Eye (tissue), 1 donor: ENCODE data around the gene LTBP4.
"Not testable (repeated sequence)": the region's sequence is repeated elsewhere in the genome, so short reads cannot be mapped to it uniquely, and the experiment has no call there.

Experiments used
- DNase-seq: peaks from one replicate; pipeline ENCODE4 v3.0.0-alpha.2; 2015

The LTBP4 gene

DNA sequence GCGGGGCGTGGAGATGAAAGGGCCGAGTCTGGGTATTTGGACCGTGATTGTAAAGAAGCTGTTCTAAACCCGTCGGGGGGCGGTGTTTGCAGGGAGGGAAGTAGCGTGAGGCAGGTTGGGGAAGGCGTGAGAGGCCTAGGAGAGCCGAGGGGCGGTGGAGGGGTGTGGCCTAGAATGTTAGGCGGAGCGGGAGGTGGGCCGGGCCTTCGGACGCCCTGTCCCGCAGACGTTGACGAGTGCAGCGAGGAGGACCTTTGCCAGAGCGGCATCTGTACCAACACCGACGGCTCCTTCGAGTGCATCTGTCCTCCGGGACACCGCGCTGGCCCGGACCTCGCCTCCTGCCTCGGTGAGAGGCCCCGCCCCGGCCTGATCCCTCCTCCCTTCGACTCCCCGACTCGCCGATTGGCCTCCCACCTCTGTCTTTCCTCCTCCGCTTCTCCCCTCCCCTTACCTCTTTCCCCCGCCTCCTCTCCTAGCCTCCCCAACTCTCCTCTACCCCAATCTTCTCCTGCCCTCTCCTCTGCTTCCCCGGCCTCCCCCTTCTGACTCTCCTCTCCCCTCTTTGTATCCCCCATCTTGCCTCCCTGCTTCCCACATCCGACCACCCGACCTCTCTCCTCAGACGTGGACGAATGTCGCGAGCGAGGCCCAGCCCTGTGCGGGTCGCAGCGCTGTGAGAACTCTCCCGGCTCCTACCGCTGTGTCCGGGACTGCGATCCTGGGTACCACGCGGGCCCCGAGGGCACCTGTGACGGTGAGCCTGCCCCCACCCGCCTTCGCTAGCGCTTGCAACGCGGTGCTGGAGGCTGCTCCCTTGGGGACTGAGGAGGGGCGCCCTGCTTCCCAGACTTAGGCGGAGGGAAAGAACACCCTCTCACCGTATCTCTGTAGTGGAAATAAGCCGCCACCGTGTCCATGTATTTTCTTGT is 12.8 kb downstream of the LTBP4 start:
- peak; percentile 88 for DNase-seq

DNA sequence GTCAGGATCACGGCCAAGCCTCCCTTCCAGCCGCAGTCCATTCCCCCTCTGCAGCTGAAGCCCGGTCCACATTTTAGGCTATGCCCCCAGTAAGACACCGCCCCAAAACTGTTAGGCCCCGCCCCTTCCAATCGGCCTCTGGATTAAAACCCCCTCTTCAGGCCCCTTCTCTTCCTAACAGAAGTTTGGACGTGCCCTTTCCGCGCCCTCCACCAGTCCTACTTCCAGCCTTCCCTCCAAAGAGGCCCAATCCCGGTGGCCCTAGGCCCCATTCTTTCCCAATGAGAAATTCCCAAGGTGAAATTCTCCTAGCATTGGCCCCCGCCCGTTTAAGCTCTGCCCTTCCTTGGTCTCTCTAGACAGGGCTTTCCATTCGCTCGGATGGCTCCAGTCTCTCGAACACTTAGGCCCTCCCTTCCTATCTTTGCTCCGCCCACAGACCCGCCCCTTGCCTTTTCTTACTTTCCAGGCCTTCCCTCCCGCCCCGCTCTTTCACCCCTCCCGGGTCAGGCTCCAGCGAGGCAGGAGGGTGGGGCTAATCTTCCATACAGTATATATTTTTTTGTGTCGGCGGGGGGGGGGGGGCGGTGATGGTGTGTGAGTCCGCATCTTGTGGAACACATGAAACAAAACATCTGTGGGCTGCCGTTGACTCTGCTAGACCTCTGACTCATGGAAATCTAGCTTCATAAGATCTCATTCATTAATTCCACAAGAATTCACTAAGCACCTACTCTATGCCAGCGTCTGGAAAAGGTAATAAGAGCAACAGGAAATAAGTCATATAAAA is 13.6 kb downstream of the LTBP4 start:
- peak; percentile 91 for DNase-seq

DNA sequence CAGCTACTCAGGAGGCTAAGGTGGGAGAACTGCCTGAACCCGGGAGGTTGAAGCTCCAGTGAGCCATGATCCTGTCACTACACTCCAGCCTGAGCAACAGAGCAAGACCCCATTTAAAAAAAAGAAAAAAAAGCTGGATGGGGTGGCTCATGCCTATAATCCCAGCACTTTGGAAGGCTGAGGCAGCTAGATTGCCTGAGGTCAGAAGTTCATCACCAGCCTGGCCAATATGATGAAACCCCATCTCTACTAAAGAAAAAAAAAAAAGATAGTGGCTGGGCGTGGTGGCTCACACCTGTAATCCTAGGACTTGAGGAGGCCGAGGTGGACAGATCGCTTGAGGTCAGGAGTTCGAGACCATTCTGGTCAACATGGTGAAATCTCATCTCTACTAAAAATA is 15.0 kb downstream of the LTBP4 start:
- no peak for DNase-seq

DNA sequence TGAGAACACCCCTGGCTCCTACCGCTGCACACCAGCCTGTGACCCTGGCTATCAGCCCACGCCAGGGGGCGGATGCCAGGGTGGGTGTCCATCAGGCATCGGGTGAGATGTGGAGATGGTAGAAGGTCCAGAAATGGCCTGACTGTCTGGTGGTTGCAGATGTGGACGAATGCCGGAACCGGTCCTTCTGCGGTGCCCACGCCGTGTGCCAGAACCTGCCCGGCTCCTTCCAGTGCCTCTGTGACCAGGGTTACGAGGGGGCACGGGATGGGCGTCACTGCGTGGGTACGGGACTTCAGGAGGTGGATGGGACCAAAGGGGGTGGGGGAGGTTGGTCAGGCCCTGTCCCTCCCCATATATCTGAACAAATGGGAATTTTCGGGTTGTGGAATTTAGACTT is 15.8 kb downstream of the LTBP4 start:
- no peak for DNase-seq

DNA sequence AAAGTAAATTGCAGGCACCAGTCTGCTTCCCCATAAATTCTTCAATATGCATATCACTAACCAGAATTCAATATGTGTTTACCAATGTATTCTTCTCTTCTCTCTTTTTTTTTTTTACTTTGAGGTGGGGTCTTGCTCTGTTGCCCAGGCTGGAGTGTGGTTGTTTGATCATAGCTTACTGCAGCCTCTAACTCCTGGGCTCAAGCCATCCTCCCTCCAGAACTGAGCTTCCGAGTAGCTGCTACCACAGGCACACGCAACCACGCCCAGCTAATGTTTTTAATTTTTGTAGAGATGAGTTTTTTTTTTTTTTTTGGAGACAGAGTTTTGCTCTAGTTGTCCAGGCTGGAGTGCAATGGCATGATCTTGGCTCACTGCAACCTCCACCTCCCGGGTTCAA is 16.8 kb downstream of the LTBP4 start:
- DNase-seq: no peak

DNA sequence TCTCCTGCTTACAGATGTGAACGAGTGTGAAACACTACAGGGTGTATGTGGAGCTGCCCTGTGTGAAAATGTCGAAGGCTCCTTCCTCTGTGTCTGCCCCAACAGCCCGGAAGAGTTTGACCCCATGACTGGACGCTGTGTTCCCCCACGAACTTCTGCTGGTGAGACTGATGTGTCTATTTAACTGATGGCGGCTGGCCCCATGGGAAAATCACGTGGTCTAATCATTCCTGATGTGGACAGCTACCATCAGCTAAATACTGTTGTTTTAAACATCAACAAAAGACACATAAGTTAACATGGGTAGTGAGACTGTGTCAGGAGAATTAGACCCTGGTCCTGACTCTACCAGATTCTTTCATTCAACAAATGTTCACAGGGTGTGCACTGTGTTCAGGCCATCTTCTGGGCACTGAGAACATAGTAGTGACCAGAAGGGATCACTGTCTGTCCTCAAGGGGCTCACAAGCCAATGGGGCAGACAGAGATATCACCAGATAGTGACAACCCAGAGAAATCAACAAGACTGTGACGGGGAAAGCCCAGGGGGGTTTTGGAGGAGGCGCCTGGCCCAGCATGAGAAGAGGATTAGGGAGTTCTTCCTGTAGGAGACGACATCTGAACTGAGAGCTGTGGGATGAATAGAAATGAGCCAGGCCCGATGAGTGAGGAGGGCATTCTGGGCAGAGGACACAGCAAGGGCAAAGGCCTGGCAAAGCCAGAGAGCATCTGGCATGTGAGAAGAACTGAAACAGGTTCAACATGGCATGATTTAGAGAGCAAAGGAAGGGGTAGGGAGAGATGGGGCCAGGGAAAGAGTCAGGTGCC is 18.4 kb downstream of the LTBP4 start:
- DNase-seq: no peak

DNA sequence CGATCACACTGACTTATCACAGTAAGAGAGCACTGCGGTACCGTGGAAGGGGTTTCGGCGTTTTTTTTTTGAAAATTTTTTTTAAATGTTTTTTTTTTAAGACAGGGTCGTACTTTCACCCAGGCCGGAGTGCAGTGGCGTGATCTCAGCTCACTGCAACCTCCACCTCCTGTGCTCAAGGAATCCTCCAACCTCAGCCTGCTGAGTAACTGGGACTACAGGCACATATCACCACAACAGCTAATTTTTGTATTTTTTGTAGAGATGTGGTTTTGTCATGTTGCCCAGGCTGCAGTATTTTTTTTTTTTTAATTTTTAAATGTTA is 19.0 kb downstream of the LTBP4 start:
- no peak for DNase-seq

DNA sequence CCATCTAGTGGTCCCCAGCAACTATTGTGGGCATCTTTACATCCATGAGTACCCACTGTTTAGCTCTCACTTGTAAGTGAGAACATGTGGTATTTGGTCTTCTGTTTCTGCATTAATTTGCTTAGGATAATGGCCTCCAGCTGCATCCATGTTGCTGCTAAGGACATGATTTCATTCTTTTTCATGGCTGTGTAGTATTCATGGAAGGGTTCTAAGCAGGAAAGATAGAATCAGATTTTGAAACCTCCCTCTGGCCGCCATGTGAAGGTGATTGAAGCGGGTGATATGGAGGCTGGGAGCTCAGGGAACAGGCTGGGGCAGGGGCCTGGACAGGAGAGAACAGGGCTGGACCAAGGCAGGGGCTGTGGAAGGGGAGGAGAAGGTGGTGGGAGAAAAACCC is 20.1 kb downstream of the LTBP4 start:
- no peak for DNase-seq

DNA sequence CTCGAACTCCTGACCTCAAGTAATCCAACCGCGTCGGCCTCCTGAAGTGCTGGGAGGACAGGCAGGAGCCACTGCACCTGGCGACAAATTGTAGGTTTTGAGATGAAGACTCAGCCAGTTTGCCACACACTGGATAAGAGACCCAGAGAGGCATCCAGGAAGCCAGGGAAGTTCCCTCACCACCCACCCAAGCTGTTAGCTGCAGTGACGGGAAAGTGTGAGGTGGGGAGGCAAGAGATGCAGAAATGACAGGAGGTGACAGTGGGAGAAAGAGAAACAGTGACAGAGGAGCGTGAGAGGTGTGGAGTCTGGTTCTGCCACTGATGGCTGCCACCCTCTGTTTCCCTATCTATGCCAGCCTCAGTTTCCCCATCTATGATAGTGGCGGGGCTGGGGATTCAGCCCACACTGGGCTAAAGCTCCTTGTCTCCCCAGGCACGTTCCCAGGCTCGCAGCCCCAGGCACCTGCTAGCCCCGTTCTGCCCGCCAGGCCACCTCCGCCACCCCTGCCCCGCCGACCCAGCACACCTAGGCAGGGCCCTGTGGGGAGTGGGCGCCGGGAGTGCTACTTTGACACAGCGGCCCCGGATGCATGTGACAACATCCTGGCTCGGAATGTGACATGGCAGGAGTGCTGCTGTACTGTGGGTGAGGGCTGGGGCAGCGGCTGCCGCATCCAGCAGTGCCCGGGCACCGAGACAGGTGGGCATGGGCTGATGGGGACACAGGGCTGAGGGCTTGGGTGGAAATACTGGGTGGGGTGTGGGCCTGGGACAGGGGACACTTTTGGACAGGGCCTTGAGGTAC is 21.0 kb downstream of the LTBP4 start:
- DNase-seq: no peak

DNA sequence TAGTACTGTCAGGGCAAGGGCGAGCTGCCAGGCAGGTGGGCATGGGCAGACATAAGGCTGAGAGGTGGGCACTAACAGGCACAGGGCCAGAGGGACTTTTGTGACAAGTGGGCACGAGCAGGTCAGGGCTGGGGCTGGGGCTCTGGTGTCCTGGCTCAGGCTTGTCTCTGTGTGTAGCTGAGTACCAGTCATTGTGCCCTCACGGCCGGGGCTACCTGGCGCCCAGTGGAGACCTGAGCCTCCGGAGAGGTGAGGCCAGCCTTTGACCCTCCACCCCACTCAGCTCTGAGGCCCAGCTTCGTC is 21.6 kb downstream of the LTBP4 start:
- DNase-seq: no peak

DNA sequence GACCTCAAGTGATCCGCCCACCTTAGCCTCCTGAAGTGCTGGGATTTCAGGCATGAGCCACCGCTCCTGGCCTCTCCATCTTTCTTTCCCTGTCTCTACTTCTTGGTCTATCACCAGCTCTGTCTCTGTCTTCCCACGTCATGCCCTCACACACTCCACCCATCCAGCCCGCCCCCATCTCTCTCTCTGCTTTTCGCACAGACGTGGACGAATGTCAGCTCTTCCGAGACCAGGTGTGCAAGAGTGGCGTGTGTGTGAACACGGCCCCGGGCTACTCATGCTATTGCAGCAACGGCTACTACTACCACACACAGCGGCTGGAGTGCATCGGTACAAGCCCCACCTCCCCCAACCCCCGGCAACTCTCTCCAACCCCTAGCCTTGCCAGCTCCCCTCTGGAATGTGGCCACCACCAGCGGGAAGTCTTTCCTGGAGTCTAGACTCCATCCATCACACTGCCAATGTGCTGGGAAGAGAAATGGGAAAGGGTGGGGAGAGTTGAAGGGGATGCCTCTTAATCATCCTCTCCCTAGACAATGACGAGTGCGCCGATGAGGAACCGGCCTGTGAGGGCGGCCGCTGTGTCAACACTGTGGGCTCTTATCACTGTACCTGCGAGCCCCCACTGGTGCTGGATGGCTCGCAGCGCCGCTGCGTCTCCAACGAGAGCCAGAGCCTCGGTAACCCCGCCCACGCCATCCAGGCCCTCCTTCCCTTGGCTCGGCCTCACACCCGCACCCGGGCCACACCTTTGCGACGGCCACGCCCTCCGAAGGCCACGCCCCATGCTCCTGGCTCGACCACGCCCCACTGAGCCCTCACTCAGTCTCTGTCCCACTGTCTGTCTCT is 22.5 kb downstream of the LTBP4 start:
- DNase-seq: no peak

DNA sequence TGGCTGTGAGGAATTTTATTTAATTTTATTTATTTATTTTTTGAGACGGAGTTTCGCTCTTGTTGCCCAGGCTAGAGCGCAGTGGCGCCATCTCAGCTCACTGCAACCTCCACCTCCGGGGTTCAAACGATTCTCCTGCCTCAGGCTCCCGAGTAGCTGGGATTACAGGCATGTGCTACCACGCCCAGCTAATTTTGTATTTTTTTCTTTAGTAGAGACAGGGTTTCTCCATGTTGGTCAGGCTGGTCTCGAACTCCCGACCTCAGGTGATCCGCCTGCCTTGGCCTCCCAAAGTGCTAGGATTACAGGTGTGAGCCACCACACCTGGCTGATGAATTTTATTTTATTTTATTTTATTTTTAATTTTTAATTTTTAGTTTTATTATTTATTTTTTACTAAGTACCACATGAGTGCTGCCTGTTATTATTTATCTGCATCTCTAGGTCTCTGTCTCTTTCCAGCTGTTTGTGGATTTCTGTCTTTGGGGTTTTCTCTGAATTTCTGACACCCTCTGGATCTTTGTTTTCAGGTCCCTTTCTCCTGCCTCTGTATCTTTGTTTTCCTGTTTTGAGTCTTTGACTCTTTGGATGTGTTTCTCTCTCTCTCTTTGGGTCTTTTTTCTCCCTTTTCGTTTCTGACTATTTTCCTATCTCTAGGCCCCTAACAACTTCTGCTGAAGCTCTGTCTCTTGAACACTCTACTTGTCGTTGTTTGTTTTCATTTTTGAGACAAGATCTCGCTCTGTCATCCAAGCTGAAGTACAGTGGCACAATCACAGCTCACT is 23.4 kb downstream of the LTBP4 start:
- DNase-seq: not testable (repeated sequence)

DNA sequence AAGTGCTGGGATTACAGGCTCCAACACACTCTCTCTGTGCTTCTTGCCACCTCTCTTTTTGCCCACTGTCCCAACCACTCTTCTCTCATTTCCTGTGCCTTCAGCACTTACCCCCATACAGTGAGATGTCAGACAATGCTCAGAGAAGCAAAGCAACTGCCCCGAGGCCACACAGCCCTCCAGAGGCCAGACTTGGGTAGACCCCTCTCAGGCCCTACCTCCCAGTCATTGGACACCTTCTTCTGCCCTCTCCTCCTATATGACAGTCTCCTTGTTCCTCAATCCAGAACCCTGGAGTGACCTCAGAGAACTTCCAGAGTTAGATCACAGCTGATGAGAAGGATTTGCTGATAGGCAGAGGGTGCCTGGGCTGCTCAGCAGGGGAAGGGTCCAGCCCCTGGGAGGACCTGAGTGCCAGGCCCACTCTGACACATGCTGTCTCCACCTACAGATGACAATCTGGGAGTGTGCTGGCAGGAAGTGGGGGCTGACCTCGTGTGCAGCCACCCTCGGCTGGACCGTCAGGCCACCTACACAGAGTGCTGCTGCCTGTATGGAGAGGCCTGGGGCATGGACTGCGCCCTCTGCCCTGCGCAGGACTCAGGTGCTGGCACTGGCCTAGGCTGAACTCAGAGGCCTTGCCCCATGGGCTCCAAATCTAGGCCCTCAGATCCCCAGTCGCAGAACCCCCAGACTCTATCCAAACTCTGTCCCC is 24.4 kb downstream of the LTBP4 start:
- DNase-seq: no peak

DNA sequence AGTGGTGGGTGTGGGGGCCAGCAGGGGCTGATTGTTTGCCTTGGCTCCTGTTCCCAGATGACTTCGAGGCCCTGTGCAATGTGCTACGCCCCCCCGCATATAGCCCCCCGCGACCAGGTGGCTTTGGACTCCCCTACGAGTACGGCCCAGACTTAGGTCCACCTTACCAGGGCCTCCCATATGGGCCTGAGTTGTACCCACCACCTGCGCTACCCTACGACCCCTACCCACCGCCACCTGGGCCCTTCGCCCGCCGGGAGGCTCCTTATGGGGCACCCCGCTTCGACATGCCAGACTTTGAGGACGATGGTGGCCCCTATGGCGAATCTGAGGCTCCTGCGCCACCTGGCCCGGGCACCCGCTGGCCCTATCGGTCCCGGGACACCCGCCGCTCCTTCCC is 25.7 kb downstream of the LTBP4 start:
- DNase-seq: no peak

DNA sequence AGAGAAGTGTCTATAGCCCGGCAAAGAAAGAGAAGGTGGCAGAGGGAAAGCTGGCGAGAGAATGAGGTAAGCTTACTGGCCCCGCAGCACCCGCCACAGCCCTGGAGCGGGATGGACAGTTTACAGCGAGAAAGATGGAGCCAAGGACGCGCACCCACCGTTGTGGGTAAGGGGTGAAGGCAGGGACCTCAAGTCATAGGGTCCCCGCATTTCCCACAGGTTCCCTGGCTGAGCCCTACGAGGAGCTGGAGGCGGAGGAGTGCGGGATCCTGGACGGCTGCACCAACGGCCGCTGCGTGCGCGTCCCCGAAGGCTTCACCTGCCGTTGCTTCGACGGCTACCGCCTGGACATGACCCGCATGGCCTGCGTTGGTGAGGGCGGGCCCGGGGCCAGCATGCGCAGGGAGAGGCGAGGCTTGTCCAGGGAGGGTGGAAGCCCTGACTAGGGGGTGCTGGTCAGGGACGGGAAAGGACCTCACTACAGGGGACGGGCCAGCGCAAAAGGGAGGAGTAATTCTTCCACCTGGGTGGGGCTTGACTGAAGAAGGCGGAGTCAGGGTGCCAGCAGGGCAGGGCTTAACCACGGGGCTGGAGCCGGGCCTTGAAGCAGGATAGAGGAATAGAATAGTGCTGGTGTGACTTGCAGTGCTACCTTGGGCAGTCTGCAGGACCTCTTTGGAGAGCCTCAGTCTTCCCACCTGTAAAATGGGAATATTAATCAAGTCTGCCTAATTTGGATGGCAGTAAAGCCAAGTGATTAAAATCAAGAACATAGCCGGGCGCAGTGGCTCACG is 26.5 kb downstream of the LTBP4 start:
- DNase-seq: no peak

DNA sequence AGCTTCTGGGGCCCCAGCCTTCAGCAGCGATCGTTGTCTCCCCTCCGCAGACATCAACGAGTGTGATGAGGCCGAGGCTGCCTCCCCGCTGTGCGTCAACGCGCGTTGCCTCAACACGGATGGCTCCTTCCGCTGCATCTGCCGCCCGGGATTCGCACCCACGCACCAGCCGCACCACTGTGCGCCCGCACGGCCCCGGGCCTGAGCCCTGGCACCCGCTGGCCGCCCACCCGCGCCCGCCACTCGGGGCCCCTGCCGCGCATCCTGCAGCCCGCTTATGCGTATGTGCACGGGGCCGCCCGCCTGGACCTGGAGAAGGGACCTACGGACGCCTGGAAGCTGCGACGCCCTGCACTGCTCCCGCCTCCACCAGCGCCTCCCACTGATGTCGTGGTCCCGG is 28.2 kb downstream of the LTBP4 start:
- DNase-seq: no peak

DNA sequence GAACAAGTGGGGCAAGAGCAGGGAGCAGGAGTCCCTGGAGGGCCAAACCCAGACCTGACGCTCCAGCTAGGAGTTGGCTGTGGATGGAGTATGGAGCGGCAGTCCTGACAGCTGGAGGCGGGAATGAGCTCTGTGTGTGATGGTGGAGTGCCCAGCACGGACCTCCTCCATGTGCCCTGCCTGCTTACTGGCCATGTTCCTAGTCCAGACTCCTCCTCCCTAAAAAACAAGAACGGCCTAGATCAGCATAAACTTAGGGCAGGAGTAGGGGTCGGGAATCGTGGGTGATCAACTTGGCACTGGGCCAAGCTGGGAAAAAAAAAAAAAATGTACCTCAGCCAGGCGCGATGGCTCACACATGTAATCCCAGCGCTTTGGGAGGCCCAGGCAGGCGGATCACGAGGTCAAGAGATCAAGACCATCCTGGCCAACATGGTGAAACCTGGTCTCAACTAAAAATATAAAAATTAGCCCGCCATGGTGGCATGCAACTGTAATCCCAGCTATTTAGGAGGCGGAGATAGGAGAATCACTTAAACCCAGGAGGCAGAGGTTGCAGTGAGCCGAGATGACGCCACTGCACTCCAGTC is 29.5 kb downstream of the LTBP4 start:
- DNase-seq: no peak

DNA sequence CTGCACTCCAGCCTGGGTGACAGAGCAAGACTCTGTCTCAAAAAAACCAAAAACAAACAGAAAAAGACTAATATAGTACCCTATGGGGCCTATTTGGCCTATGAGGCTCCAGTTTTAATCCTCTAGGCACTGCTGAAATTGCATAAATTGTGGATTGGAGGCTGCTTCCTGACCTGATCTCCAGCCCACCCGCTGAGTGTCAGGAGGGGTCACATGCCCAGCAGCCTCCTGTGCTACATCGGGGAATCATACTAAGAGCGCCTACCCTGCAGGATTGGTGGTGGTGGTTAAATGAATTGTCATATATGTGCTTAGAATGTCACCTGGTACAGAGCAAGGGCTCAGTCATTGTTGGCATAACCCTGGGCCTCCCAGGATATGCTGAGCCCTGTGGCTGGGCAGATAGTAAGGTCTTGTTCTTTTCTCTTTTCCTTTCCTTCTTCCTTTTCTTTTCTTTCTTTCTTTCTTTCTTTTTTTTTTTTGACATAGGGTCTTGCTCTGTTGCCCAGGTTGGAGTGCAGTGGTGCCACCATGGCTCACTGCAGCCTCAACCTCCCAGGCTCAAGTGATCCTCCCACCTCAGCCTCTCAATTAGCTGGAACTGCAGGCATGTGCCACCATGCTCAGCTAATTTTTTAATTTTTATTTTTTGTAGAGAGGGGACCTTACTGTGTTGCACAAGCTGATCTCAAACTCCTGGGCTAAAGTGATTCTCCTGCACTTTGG is 31.3 kb downstream of the LTBP4 start:
- no peak for DNase-seq
